Measurements from ENCODE around the gene FRMPD1. TPM values are rescaled to one million over a fixed set of nuclear protein-coding genes. Genes with fewer than 3 reads are reported as not detected.

The FRMPD1 gene
- total RNA-seq, 4 donors from 2014 or later, result 12.9 to 23.9 (median 16.2) TPM

DNA sequence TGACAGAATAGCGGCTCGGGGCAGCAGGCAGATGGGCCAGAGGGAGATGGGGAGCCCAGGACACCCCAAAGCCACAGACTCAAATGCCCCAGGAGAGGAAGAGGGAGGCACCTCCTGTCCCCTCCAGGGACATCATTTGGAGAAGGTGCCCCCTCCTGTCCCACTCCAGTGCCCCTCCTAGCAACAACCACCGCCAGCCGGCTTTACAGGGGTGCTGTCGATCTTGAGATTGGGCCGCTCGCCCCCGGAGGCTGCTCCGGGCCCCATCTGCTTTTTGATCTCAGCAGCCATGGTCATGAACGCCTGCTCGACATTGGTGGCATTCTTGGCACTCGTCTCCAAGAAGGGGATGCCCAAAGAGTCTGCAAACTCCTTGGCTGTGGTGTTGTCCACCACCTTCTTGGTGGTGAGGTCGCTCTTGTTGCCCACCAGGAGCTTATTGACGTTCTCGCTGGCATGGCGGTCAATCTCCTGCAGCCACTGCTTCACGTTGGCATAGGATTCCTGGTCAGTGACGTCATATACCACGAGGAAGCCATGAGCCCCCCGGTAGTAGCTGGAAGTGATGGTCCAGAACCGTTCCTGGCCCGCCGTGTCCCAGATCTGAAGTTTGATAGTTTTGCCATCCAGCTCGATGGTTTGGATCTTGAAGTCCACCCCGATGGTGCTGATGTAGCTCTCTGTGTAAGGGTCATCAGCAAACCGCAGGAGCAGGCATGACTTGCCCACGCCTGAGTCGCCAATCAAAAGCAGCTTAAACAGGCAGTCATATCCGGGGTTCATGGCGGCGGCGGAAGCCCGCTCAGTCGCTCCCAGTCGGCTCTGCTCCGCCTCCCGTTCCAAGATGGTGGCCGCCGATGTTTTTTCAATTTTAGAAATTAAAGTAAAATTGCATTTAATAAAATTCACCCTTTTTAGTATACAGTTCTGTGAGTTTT lies 14.0 kb upstream of the FRMPD1 start:
- 94% methylated on average over 38 to 39 of the region's 39 CpGs for WGBS, 2 donors
- no peak overlapping the region for H3K4me3 ChIP-seq (ENCODE audit: low read depth, poor library complexity, severe bottlenecking)
- no peak for DNase-seq (ENCODE audit: low spot score in 2 of 2)
- TF ChIP-seq, protein P1, sequence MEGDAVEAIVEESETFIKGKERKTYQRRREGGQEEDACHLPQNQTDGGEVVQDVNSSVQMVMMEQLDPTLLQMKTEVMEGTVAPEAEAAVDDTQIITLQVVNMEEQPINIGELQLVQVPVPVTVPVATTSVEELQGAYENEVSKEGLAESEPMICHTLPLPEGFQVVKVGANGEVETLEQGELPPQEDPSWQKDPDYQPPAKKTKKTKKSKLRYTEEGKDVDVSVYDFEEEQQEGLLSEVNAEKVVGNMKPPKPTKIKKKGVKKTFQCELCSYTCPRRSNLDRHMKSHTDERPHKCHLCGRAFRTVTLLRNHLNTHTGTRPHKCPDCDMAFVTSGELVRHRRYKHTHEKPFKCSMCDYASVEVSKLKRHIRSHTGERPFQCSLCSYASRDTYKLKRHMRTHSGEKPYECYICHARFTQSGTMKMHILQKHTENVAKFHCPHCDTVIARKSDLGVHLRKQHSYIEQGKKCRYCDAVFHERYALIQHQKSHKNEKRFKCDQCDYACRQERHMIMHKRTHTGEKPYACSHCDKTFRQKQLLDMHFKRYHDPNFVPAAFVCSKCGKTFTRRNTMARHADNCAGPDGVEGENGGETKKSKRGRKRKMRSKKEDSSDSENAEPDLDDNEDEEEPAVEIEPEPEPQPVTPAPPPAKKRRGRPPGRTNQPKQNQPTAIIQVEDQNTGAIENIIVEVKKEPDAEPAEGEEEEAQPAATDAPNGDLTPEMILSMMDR (IDR thresholded peaks at IDR 0.05), result no peak
- TF ChIP-seq POLR2A (IDR thresholded peaks at IDR 0.05), result no peak
- intact Hi-C loops (cut with DNase I; ENCODE audit: low total_unique reads), result no loop called here

DNA sequence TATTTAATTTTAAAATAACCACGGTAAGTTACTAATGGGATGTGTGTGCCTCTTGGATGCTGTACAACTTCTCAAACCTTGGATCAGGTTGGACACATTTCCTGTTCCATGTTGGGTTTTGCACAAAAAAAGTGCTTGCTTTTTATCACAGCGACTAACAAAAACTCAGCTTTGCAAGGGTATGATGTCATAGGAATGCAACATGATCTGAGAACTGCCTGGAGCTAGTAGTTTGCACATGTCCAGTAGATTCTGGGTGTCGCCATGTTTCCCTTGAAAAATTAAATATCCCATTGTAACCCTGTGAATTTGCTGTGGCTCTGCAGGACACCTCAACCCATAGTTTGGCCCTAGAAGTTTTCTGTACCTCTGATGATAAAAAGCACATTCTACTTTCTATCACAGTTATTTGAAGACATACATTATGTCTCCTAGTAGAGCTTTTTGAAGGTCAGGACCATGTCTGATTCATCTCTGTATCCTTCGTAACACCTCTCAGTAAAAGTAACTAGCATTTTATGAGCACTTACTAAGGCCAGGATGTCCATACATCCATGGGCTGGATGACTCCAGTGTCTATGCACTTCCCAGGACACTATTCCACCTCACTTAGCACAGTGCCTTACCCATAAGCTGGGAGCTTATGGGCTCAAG lies 11.5 kb upstream of the FRMPD1 start:
- intact Hi-C loops (cut with DNase I; ENCODE audit: low total_unique reads), result no loop called here
- no peak for TF ChIP-seq POLR2A (IDR thresholded peaks at IDR 0.05)
- TF ChIP-seq, protein P1 (IDR thresholded peaks at IDR 0.05), result no peak
- H3K4me3 ChIP-seq (ENCODE audit: low read depth, poor library complexity, severe bottlenecking), result no peak overlapping the region
- 63 to 69% methylated on average over 4 of the region's 4 CpGs for WGBS, 2 donors
- DNase-seq (ENCODE audit: low spot score in 2 of 2), result no peak

DNA sequence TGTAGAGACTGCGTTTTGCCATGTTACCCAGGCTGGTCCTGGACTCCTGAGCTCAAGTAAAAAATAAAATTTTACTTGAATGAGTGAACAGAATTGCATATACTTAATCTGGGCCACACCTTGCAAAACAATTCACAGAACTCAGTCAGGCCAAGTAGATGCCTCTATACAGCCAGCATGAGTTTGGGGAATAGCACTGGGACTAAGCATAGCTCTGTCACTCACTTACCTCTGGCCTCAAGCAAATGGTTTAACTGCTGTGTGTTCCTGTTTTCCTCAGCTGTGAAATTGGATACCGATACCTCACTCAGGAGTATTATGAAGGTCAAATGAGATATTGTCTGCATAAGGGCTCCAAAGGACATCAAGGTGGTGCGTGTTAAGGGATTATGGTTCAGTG lies 10.9 kb upstream of the FRMPD1 start:
- 85 to 87% methylated on average over 3 of the region's 3 CpGs for WGBS, 2 donors
- DNase-seq (ENCODE audit: low spot score in 2 of 2), result no peak
- no peak overlapping the region for H3K4me3 ChIP-seq (ENCODE audit: low read depth, poor library complexity, severe bottlenecking)
- intact Hi-C loops (cut with DNase I; ENCODE audit: low total_unique reads), result no loop called here
- TF ChIP-seq POLR2A (IDR thresholded peaks at IDR 0.05), result no peak
- TF ChIP-seq, protein P1 (IDR thresholded peaks at IDR 0.05), result no peak

DNA sequence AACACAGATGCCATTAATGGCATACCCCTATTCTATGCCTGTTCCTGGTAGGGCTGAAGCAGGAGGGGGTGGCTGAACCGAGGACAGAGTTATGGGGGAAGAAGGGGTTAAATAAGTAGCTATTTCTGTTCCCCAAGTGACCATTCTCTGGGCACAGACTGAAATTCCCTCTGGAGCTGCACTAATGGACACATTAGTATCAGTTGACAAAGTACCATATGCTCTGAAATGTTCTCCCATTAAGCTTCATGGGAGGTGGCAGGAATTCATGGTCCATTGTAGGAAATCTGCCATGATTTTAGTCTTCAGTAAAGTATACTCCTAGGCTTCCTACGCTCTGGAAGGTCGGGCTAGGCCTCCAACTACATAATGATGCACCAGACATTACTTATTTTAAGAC lies 10.5 kb upstream of the FRMPD1 start:
- DNase-seq (ENCODE audit: low spot score in 2 of 2), result no peak
- intact Hi-C loops (cut with DNase I; ENCODE audit: low total_unique reads), result no loop called here
- no peak overlapping the region for H3K4me3 ChIP-seq (ENCODE audit: low read depth, poor library complexity, severe bottlenecking)
- TF ChIP-seq, protein P1 (IDR thresholded peaks at IDR 0.05), result no peak
- TF ChIP-seq POLR2A (IDR thresholded peaks at IDR 0.05), result no peak
- WGBS, 2 donors, result 79 to 80% methylated on average over 3 of the region's 3 CpGs

DNA sequence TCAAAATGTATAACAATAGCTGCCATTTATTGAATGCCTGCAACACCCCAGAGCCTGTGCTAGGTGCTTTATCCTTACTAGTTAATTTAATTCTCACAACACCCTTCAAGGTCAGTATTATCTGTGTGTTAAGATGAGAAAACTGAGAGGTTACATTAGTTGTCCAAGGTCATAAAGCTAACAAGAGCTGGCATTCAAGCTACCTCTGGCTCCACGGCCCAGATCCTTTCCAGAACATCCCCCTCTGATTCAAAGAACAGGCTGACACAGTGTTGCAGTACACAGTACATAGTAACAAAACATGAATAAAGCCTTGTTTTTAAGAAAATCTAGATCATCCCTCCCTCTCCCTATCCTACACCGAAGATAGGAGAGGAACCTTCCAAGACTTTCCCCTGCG lies 9.4 kb upstream of the FRMPD1 start:
- intact Hi-C loops (cut with DNase I; ENCODE audit: low total_unique reads), result no loop called here
- WGBS, 2 donors, result 85 to 90% methylated on average over 3 of the region's 3 CpGs
- TF ChIP-seq, protein P1 (IDR thresholded peaks at IDR 0.05), result no peak
- no peak for TF ChIP-seq POLR2A (IDR thresholded peaks at IDR 0.05)
- no peak for DNase-seq (ENCODE audit: low spot score in 2 of 2)
- H3K4me3 ChIP-seq (ENCODE audit: low read depth, poor library complexity, severe bottlenecking), result no peak overlapping the region
